ENCODE results near the gene AKR7A2. TPM values are rescaled to one million over a fixed set of nuclear protein-coding genes. Genes with fewer than 3 reads are reported as not detected.

AKR7A2 gene
- total RNA-seq, 2 experiments from 2014 or later, result 11.1 to 11.8 TPM

DNA sequence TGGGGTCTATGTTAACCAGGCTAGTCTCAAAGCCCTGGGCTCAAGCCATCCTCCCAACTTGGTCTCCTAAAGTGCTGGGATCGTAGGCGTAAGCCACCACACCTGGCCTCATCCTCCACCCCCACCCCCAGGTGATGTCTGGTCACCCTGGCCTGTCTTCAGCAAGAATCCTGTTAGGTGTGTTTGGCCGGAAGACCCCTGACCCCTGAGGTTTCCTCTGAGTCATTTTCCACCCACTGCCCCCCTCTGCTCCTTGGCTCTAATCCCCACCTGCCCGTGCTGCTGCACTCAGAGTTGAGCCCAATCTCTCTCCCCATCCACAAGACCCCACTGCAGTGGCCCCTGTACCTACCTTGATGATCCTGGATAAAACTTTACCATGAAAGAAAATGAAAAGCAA lies 25.3 kb upstream of the AKR7A2 start:
- Mint-ChIP-seq H3K36me3 (ENCODE audit: low read depth) (peaks cover 43% of the 10 kb centered on the region), H3K9me3 (no peaks in the 10 kb centered on the region), H3K4me1 (ENCODE audit: low read depth) (peaks cover 6% of the 10 kb centered on the region), H3K27me3 (no peaks in the 10 kb centered on the region), H3K27ac (no peak overlapping the region), H3K4me3 (no peak overlapping the region)
- H3K27ac ChIP-seq (ENCODE audit: low read depth in 1 of 2, low read length in 2 of 2), result no peak overlapping the region
- no peaks in the 10 kb centered on the region for H3K9me3 ChIP-seq (ENCODE audit: control insufficient read depth in 1 of 2, insufficient read depth in 1 of 2, low read length in 2 of 2)
- POLR2A ChIA-PET, result no interaction called here
- intact Hi-C loops (cut with DNase I, micrococcal nuclease), result no loop called here
- H3K4me1 ChIP-seq (ENCODE audit: insufficient read depth, low read length), result peaks cover 8% of the 10 kb centered on the region
- no peak overlapping the region for H3K4me3 ChIP-seq (ENCODE audit: low read length)
- TF ChIP-seq, protein P1, sequence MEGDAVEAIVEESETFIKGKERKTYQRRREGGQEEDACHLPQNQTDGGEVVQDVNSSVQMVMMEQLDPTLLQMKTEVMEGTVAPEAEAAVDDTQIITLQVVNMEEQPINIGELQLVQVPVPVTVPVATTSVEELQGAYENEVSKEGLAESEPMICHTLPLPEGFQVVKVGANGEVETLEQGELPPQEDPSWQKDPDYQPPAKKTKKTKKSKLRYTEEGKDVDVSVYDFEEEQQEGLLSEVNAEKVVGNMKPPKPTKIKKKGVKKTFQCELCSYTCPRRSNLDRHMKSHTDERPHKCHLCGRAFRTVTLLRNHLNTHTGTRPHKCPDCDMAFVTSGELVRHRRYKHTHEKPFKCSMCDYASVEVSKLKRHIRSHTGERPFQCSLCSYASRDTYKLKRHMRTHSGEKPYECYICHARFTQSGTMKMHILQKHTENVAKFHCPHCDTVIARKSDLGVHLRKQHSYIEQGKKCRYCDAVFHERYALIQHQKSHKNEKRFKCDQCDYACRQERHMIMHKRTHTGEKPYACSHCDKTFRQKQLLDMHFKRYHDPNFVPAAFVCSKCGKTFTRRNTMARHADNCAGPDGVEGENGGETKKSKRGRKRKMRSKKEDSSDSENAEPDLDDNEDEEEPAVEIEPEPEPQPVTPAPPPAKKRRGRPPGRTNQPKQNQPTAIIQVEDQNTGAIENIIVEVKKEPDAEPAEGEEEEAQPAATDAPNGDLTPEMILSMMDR (IDR thresholded peaks at IDR 0.05), result no peak
- ATAC-seq (ENCODE audit: poor library complexity) (no peak), DNase-seq (no peak)
- no peaks in the 10 kb centered on the region for H3K27me3 ChIP-seq (ENCODE audit: control insufficient read depth in 1 of 2, insufficient read depth in 2 of 2, low read length in 2 of 2)
- CTCF ChIA-PET, result no interaction called here
- H3K36me3 ChIP-seq (ENCODE audit: insufficient read depth, low read length), result peaks cover 37% of the 10 kb centered on the region

DNA sequence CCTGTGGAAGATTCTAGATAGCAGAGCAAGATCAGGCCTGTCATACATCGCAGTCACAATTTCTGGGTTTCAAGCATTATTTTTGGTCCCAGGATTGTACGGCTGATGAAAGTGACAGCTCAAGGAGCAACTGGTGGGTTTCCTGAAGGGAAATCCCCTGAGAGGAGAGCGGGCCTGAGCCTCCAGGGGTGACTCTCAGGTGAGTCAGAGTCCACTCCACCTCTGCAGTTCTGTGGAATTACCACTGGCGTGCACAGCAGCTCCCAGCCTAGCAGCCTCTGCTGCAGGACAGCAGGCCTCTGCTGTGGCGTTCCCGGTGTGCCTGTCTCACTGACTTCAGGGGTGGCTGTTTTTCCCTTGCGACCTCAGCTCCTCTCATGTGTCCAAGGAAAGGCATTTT lies 24.6 kb upstream of the AKR7A2 start:
- no peak overlapping the region for H3K27ac ChIP-seq (ENCODE audit: low read depth in 1 of 2, low read length in 2 of 2)
- POLR2A ChIA-PET, result no interaction called here
- CTCF ChIA-PET, result no interaction called here
- H3K9me3 ChIP-seq (ENCODE audit: control insufficient read depth in 1 of 2, insufficient read depth in 1 of 2, low read length in 2 of 2), result no peaks in the 10 kb centered on the region
- no peak overlapping the region for H3K27ac Mint-ChIP-seq
- no peak overlapping the region for H3K4me3 Mint-ChIP-seq
- intact Hi-C loops (cut with DNase I, micrococcal nuclease), result no loop called here
- ATAC-seq (ENCODE audit: poor library complexity) (no peak), DNase-seq (no peak)
- peaks cover 4% of the 10 kb centered on the region for H3K4me1 Mint-ChIP-seq (ENCODE audit: low read depth)
- peaks cover 36% of the 10 kb centered on the region for H3K36me3 Mint-ChIP-seq (ENCODE audit: low read depth)
- no peaks in the 10 kb centered on the region for H3K27me3 ChIP-seq (ENCODE audit: control insufficient read depth in 1 of 2, insufficient read depth in 2 of 2, low read length in 2 of 2)
- TF ChIP-seq, protein P1 (IDR thresholded peaks at IDR 0.05), result no peak
- H3K4me1 ChIP-seq (ENCODE audit: insufficient read depth, low read length), result peaks cover under 1% of the 10 kb centered on the region
- H3K9me3 Mint-ChIP-seq, result no peaks in the 10 kb centered on the region
- no peak overlapping the region for H3K4me3 ChIP-seq (ENCODE audit: low read length)
- H3K36me3 ChIP-seq (ENCODE audit: insufficient read depth, low read length), result peaks cover 29% of the 10 kb centered on the region
- H3K27me3 Mint-ChIP-seq, result no peaks in the 10 kb centered on the region

DNA sequence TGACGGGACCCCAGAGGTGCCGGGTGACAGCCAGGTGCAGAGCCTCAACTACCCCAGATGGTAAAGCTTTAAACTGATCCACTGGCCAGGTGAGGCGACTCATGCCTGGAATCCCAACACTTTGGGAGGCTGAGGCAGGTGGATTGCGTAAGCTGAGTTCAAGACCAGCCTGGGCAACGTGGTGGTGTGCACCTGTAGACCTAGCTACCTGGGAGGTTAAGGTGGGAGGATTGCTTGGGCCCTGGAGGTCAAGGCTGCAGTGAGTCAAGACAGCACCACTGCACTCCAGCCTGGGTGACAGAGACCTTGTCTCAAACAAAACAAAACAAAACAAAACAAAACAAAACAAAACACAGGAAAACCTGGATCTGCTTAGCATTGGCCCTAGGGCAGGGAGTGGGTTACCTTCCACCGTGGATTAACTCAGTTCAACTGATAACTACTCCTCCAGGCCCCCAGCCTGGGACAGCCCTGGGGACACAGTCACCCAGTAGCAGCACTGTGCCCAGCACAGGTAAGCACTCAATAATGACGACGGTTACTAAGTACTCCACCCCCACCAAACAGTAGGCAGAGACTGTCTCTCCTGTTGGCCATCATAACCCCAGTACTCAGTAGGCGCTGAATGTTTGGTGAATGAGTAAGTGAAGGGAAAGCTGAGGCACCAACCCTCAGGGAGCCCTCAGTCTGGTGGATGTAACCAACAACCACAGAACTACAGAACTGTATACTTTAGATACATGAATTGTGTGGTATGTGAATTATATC lies 21.8 kb upstream of the AKR7A2 start:
- no peak overlapping the region for H3K27ac Mint-ChIP-seq
- no peaks in the 10 kb centered on the region for H3K9me3 Mint-ChIP-seq
- POLR2A ChIA-PET, result no interaction called here

More for the DNA sequence above, 21.8 kb upstream of the AKR7A2 start:
- TF ChIP-seq, protein P1 (IDR thresholded peaks at IDR 0.05), result no peak
- peaks cover 15% of the 10 kb centered on the region for H3K36me3 Mint-ChIP-seq (ENCODE audit: low read depth)
- intact Hi-C loops (cut with DNase I, micrococcal nuclease), result no loop called here
- no peaks in the 10 kb centered on the region for H3K27me3 ChIP-seq (ENCODE audit: control insufficient read depth in 1 of 2, insufficient read depth in 2 of 2, low read length in 2 of 2)
- CTCF ChIA-PET, result no interaction called here
- no peaks in the 10 kb centered on the region for H3K9me3 ChIP-seq (ENCODE audit: control insufficient read depth in 1 of 2, insufficient read depth in 1 of 2, low read length in 2 of 2)
- H3K4me1 Mint-ChIP-seq (ENCODE audit: low read depth), result no peaks in the 10 kb centered on the region
- ATAC-seq (ENCODE audit: poor library complexity) (no peak), DNase-seq (no peak)
- H3K4me3 ChIP-seq (ENCODE audit: low read length), result no peak overlapping the region
- no peaks in the 10 kb centered on the region for H3K4me1 ChIP-seq (ENCODE audit: insufficient read depth, low read length)
- no peak overlapping the region for H3K4me3 Mint-ChIP-seq
- H3K27ac ChIP-seq (ENCODE audit: low read depth in 1 of 2, low read length in 2 of 2), result no peak overlapping the region
- no peaks in the 10 kb centered on the region for H3K27me3 Mint-ChIP-seq
- H3K36me3 ChIP-seq (ENCODE audit: insufficient read depth, low read length), result peaks cover 6% of the 10 kb centered on the region
